Stimulated activated CD4-positive, alpha-beta T cell treated with anti-CD3 and anti-CD28 coated beads, TNF-alpha, amount 100 ng/mL, for 1 hour (primary cell): Measurements from ENCODE around the gene TLE6.
A peak's percentile ranks its signal among the peaks of the same experiment; 100 is the strongest.
"Not testable (repeated sequence)": the region's sequence is repeated elsewhere in the genome, so short reads cannot be mapped to it uniquely, and the experiment has no call there.

Source experiments
- DNase-seq, 3 donors: peaks; one replicate each; pipeline ENCODE4 v3.0.0-alpha.2; 2020; ENCODE audit warnings: low read depth in 3 of 3, low spot score in 1 of 3

The TLE6 gene

GRCh38 chr19:2977001-2977745, at the start of gene TLE6:
Gene TLE6, plus strand, starts transcription at chr19:2977564. Its CDS starts 670 bp downstream, at chr19:2978234.
- DNase-seq: peak; percentile 83 to 86 (median 86)

DNA sequence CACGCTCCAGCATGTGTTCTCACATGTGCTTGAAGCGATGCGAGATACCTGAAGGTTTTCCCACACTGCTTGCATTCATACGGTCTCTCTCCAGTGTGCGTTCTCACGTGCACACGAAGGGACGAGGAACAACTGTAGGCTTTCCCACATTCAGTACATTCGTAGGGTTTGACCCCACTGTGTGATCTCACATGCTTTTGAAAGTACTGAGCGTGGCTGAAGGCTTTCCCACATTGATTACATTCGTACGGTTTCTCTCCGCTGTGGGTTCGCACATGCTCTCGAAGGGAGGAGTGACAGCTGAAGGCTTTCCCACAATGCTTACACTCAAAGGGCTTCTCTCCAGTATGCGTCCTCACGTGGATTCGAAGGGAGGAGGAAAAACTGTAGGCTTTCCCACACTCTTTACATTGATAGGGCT, 43.9 kb upstream of the TLE6 start:
- no peak for DNase-seq

DNA sequence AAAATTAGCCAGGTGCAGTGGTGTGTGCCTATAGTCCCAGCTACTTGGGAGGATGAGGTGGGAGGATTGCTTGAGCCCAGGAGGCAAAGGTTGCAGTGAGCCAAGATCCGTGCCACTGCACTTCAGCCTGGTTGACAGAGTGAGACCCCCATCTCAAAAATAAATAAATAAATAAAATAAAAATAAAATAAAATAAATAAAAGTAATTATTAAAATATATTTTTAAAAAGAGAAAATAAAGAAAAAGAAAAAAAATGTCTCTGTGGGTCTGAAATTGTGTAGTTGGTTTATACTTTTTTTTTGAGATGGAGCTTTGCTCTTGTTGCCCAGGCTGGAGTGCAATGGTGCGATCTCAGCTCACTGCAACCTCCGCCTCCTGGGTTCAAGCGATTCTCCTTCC, 41.5 kb upstream of the TLE6 start:
- DNase-seq: not testable (repeated sequence)

GRCh38 chr19:2942928-2943640, 34.3 kb upstream of the TLE6 start:
- DNase-seq: no peak

- no peak for DNase-seq
Observed at GRCh38 chr19:2944403-2944774, 33.0 kb upstream of the TLE6 start.

GRCh38 chr19:2944775-2945574, 32.4 kb upstream of the TLE6 start, which contains the start of gene ZNF77:
Gene ZNF77, minus strand, starts transcription at chr19:2944971. Its CDS starts 131 bp downstream, at chr19:2944840.
- peak; percentile 95 to 98 (median 96) for DNase-seq

DNA sequence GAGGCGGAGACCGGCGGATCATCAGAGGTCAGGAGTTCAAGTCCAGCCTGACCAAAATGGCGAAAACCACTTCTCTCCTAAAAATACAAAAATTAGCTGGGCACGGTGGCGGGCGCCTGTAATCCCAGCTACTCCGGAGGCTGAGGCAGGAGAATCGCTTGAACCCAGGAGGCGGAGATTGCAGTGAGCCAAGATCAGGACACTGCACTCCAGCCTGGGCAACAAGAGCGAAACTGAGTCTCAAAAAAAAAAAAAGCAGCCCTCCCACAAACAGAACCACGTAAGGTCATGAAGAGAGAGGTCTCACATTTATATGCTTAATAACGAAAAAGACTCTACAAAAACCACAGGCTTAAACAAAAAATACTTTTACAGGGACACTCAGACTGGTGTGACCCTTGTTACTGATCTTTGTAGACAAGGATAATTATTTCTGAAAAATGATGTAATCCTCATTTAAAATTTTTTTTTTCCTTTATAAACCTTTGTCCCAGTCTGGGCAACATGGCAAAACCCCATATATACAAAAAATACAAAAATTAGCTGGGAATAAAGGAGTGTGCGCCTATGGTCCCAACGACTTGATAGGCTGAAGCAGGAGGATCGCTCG, 31.7 kb upstream of the TLE6 start:
- DNase-seq: no peak

DNA sequence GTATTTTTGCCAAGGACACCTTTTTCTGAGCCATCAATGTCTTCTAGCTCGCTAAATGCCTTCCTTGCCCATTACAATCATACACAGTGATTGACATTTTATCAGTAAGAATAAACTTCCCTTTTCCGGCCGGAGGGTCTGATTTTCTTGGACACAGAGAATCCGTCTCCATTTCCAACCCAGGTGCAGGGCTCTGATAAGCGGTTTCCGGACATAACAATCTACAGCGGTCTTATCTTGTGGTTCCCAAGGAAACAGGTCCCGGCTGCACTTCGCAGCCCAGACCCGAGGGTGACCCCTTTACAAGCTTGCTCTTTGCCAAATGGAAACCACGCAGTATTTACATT, 27.5 kb upstream of the TLE6 start:
- no peak for DNase-seq

DNA sequence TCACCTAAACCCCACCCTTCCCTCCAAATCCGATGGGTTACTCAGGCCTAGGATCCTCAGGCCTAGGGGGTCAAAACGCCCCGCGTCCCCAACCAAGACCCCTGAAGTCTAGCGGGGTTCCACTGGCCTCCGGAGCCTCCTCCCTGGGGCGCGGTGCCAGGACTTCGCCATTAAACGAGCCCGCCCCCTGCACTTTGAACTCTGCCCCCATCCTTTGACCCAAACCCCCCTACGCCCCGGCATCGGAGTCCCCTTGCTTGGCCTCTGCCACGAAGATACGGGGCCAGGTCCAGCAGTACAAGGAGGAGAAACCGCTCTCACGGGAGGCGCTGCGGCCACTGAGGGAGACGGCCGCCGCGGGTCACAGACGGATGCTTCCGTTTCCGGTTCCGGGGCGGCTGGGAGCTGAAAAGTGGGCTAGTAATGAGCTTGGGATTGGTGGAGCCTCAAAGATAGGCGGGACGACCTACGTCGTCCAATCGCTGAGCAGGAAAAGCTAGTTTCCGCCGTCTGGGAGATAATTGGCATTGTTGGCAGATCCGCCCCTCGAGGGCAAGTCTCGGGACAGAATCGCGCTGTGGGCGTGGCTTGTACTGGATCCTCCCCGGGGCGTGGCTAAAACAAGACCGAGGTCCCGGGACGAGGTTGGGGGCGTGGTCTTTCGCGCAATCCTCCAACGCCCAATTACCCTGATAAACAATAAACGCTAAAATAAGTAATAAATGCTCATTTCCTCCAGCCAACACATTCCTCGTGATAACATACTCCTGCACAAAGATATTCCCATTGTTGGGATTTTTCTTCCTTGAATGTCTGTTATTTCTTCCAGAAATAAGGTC, 26.9 kb upstream of the TLE6 start:
- peak; percentile 100 for DNase-seq

GRCh38 chr19:2952953-2953481, 24.3 kb upstream of the TLE6 start:
- no peak for DNase-seq

DNA sequence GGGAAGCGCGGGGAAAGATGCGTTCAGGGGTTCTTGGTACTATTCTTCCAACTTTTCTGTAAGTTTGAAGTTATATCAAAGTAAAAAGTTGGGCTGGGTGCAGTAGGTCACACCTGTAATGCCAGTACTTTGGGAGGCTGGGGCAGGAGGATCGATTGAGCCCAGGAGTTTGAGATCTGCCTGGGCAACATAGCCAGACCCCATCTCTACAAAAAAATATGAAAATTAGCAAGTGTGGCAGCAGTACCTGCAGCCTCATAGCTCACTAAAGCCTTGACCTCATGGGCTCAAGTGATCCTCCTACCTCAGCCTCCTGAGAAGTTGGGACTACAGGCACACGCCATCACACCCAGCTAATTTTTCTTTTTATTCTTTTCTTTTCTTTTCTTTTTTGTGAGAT, 20.2 kb upstream of the TLE6 start:
- no peak for DNase-seq

DNA sequence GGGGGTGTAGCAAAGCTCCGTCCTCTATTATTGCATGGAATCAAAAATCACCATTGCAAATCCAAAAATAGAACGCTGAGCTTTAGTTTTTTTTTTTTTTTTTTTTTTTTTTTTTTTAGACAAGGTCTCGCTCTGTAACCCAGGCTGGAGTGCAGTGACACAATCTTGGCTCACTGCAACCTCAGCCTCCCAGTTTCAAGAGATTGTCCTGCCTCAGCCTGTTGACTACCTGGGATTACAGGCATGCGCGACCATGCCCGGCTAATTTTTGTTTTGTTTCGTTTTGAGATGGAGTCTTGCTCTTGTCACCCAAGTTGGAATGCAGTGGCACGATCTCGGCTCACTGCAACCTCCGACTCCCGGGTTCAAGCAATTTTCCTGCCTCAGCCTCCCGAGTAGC, 17.2 kb upstream of the TLE6 start:
- DNase-seq: no peak

DNA sequence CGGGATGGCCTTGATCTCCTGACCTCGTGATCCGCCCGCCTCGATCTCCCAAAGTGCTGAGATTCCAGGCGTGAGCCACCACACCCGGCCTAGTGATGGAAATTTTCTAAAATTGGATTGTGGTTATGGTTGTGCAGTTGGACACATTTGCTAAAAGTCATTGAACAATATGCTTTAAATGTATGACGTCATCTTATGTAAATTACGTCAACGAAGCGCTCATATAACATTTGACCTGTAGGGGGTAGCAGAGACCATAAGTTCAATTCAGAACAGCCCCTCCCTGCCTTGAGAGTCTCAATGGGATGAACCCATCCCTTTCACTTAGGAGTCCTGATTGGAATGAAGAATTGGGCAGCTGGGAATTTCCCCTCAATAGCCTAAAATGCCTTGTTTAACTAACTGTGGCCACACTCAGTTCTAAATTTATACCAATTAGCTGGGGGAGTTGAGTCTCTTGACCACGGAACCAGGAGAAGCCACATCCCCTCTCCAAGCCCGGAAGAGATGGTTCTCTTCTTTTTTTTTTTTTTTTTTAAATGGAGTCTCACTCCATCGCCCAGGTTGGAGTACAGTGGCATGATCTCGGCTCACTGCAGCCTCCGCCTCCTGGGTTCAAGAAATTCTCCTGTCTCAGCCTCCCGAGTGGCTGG, 15.2 kb upstream of the TLE6 start:
- no peak for DNase-seq

- DNase-seq: no peak
Observed at GRCh38 chr19:2963122-2963521, 14.2 kb upstream of the TLE6 start.

GRCh38 chr19:2963631-2964030, 13.7 kb upstream of the TLE6 start:
- not testable (repeated sequence) for DNase-seq

- DNase-seq: no peak
Observed at GRCh38 chr19:2964874-2965273, 12.5 kb upstream of the TLE6 start.

DNA sequence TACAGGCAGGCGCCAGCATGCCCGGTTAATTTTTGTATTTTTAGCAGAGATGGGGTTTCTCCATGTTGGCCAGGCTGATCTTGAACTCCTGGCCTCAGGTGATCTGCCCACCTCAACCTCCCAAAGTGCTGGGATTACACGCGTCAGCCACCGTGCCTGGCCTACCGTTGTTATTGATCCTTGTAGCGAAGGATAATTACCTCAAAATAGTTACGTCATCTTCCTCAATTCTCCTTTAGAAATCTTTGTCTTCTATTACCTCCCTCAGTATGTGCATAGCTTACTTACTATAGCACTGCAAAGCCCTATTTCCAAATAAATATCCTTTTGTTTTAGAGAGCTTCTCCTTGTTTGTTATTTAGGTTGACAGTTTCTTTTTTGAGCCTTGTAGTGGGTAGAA, 9.4 kb upstream of the TLE6 start:
- no peak for DNase-seq

GRCh38 chr19:2969104-2969504, 8.3 kb upstream of the TLE6 start:
- no peak for DNase-seq

DNA sequence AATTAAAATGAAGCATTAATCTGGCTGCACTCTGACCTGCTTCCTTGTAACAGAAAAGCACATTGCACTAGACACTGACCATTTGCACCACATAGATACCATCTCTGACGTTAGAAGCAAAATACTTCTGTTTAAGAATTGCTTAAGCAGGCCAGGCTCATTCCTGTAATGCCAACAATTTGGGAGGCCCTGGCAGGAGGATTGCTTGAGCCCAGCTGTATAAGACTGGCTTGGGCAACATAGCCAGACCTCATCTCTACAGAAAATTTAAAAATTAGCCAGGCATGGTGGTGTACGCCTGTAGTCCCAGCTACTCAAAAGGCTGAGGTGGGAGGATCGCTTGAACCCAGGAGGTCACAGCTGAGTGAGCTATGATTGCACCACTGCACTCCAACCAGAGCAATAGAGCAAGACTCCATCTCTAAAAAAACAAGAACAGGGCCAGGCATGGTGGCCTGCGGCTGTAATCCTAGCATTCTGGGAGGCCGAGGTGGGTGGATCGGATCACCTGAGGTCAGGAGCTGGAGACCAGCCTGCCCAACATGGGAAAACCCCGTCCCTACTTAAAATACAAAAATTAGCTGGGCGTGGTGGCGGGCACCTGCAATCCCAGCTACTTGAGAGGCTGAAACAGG, 7.0 kb upstream of the TLE6 start:
- DNase-seq: no peak
